Epidermal melanocyte (primary cell): ENCODE data around the gene LTBP4.
"Not testable (repeated sequence)": the region's sequence is repeated elsewhere in the genome, so short reads cannot be mapped to it uniquely, and the experiment has no call there.

ENCODE experiments used
- DNase-seq: peaks from one replicate; pipeline ENCODE4 v3.0.0; 2011; ENCODE audit warnings: low spot score; ENCODE audit not compliant: insufficient read length

The LTBP4 gene, protein sequence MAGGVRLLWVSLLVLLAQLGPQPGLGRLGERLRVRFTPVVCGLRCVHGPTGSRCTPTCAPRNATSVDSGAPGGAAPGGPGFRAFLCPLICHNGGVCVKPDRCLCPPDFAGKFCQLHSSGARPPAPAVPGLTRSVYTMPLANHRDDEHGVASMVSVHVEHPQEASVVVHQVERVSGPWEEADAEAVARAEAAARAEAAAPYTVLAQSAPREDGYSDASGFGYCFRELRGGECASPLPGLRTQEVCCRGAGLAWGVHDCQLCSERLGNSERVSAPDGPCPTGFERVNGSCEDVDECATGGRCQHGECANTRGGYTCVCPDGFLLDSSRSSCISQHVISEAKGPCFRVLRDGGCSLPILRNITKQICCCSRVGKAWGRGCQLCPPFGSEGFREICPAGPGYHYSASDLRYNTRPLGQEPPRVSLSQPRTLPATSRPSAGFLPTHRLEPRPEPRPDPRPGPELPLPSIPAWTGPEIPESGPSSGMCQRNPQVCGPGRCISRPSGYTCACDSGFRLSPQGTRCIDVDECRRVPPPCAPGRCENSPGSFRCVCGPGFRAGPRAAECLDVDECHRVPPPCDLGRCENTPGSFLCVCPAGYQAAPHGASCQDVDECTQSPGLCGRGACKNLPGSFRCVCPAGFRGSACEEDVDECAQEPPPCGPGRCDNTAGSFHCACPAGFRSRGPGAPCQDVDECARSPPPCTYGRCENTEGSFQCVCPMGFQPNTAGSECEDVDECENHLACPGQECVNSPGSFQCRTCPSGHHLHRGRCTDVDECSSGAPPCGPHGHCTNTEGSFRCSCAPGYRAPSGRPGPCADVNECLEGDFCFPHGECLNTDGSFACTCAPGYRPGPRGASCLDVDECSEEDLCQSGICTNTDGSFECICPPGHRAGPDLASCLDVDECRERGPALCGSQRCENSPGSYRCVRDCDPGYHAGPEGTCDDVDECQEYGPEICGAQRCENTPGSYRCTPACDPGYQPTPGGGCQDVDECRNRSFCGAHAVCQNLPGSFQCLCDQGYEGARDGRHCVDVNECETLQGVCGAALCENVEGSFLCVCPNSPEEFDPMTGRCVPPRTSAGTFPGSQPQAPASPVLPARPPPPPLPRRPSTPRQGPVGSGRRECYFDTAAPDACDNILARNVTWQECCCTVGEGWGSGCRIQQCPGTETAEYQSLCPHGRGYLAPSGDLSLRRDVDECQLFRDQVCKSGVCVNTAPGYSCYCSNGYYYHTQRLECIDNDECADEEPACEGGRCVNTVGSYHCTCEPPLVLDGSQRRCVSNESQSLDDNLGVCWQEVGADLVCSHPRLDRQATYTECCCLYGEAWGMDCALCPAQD (N-terminal part only)

DNA sequence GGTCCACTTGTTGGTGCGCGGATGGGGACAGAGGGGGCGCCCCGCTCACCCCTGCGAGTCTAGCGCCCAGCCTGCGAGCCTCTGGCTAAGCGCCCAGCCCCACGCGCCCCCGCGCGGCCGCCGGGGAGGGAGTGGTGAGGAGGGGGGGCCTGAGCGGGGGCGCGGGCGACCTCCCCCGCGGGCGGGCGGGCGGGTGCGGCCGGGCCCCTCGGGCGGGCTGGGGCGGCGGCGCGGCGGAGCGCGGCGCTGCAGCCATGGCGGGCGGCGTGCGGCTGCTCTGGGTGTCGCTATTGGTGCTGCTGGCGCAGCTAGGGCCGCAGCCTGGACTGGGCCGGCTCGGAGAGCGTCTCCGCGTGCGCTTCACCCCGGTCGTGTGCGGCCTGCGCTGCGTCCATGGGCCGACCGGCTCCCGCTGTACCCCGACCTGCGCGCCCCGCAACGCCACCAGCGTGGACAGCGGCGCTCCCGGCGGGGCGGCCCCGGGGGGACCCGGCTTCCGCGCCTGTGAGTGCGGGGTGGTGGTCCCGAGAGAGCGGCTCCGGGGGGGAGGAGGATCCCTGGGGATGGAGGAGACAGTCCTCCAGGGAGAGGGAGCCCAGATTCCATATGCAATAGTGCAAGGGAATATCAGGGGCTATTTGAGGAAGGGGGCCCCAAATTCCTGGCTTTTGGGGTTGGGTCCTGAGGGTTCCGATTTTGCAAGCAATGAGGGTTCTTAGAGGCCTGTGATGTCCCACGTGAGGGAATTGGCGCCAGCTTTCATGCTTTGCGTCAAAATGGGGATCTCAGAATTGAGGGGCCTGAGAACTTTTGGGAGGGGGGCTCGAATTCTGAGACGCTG lies at the start of gene LTBP4:
Gene LTBP4 (plus strand): TSS at position 236 of the 841 bp plus-strand sequence. CDS start 19 bp downstream, at position 255.
- DNase-seq = no peak

DNA sequence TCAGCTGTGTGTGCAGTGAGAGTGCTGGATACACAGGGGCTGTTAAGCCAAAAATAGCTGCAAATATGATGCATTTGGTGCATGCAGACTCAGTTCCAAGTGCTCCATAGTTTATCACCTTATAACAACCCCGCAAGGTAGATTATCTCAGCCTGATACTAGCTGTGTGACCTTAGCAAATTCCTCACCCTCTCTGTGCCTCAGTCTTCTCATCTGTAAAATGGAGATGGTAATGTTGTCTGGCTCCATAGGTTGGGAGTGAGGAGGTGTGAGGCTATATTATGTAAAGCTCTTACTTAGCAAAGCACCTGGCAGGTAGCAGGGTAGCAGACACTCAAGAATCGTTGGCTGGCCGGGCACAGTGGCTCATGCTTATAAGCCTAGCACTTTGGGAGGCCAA lies 48.3 kb upstream of the LTBP4 start:
- no peak for DNase-seq

DNA sequence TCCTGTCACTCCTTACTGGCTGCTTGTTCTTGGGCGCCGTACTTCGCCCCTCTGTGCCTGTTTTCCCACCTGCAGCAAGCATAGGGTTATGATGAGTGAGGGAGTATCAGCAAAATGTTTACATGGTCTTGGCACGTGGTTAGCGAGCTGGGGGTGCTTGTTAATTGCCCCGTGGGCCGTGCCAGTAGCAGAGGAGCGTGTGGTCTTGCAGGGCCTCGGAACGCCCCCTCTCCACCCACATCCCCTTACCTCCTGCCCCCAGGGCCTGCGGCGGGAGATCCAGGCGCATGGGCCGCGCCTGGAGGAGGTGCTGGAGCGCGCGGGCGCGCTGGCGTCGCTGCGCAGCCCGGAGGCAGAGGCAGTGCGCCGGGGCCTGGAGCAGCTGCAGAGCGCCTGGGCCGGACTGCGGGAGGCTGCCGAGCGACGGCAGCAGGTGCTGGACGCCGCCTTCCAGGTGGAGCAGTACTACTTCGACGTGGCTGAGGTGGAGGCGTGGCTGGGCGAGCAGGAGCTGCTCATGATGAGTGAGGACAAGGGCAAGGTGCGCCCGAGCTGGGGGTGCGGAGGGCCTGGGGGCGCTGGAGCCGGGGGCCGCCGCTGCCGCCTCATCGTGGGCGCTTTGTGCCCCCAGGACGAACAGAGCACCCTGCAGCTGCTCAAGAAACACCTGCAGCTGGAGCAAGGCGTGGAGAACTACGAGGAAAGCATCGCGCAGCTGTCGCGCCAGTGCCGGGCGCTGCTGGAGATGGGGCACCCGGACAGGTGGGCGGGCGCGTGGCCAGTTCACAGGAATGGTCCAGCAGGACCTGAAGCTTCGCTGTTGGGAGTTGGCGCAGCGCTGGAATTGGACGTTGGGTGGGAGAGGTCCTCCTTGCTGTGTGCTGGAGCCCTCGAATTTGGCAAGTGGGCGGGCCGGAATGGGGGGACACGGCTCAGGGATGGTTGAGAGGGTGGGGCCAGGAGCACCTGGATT lies 47.0 kb upstream of the LTBP4 start:
- peak; percentile 5 for DNase-seq

- peak; percentile 1 for DNase-seq
Measured at GRCh38 chr19:40555978-40556689, 45.0 kb upstream of the LTBP4 start.

GRCh38 chr19:40556953-40557530 lies 44.1 kb upstream of the LTBP4 start:
- peak; percentile 6 for DNase-seq

DNA sequence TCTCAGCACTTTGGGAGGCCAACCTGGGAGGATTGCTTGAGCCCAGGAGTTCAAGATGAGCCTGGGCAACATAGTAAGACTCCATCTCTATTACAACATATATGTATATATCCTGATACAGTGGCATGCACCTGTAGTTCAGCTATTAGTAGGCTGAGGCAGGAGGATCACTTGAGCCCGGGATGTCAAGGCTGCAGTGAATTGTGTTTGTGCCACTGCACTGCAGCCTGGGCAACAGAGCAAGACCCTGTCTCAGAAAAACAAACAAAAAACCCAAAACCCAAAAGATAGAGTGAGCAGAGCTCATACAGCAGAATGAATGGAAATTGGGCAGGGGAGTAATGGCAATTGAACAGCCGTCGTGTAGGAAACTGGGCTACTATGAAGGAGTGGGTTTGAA lies 41.8 kb upstream of the LTBP4 start:
- DNase-seq = no peak

DNA sequence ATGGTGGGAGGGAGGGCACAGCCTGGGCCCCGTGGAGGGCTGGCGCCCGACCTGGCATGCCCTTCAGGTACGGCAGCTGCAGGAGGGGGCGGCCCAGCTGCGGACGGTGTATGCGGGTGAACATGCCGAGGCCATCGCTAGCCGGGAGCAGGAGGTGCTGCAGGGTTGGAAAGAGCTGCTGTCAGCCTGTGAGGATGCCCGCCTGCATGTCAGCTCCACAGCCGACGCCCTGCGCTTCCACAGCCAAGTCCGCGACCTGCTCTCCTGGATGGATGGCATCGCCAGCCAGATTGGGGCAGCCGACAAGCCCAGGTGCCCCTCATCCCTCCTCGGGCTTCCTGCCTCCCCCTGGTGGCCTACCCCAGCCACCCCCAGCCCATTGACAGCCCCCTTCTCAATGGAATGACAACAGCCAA lies 41.1 kb upstream of the LTBP4 start:
- peak; percentile 8 for DNase-seq

GRCh38 chr19:40561947-40562346 lies 39.2 kb upstream of the LTBP4 start:
- DNase-seq = peak; percentile 5

DNA sequence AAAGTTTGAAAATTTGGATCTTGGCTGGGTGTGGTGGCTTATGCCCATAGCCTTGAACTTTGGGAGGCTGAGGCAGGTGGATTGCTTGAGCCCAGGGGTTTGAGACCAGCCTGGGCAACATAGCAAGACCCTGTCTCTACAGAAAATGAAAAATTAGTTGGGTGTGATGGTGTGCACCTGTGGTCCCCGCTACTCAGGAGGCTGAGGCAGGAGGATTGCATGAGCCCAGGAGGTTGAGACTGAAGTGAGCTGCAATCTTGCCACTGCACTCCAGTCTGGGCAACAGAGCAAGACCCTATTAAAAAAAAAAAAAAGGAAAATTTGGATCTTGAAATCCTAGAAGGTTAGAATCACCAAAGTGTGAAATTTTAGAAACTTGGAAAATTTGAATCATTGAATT lies 36.6 kb upstream of the LTBP4 start:
- DNase-seq = not testable (repeated sequence)

DNA sequence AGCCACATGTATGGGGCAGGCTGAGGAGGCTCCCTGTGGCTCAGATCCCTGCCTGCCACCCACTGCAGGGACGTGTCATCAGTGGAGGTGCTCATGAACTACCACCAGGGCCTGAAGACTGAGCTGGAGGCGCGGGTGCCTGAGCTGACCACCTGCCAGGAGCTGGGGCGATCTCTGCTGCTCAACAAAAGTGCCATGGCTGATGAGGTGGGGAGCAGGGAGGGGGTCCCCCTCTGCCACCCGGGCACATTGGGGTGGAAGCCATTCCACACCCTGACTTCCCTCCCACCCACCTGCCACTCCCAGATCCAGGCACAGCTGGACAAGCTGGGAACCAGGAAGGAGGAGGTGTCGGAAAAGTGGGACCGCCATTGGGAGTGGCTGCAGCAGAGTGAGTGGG lies 35.8 kb upstream of the LTBP4 start:
- DNase-seq = peak; percentile 10

GRCh38 chr19:40565910-40566495 lies 35.2 kb upstream of the LTBP4 start:
- peak; percentile 5 for DNase-seq

DNA sequence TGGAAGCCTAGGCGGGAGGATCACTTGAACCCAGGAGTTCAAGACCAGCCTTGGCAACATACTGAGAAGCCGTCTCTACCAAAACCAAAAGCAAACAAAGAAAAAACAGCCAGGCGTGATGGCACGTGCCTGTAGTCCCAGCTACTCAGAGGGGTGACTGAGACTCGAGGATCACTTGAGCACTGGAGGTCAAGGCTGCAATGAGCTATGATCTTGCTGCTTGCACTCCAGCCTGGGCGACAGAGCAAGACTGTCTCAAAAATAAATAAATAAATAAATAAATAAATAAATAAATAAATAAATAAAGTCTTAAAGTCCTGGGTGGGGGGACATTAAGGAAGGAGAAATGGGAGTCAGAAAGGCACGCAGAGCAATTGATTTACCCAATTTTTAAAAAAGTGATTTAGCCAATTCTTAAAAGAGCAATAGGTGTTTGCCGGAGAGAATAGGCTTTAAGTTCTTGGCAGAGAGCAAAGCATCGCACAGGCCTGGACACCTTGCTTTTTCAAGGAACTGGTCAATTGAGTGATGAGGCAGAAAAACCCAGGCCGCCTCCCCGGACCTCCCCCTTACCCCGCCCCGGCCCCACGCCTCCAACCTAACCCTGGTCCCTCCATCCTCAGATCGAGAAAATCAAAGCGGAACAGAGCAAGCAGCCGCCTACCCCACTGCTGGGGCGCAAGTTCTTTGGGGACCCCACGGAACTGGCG lies 34.0 kb upstream of the LTBP4 start:
- peak; percentile 14 for DNase-seq

GRCh38 chr19:40567750-40568494 lies 33.2 kb upstream of the LTBP4 start:
- peak; percentile 20 for DNase-seq

DNA sequence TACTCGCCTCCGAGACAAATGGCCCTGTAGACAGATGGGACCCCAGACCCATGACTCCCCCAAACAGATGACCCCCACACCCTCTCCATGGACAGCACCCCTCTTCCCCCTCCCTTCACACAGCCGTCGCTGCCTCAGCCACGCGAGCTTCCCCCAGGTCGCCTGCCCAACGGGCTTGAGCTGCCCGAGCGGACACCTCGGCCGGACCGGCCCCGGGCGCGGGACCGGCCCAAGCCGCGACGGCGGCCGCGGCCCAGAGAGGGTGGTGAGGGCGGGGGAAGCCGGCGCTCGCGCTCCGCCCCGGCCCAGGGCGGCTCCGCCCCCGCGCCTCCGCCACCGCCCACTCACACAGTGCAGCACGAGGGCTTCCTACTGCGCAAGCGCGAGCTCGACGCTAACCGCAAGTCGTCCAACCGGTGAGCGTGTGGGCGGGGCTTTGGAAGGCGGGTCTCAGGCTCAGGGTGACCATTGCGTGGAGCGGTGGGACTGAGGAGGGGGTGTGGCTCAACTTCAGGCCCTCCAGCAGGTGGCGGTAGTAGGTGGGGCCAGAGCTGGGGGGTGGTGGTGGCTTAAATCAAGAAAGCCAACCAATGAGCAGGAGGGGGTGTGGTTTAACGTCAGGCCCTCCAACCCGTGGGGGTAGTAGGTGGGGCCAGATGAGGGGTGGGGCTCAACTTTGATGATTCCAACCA lies 30.7 kb upstream of the LTBP4 start:
- DNase-seq = peak; percentile 99

- DNase-seq = no peak
Measured at GRCh38 chr19:40571005-40571318, 30.2 kb upstream of the LTBP4 start.

- peak; percentile 6 for DNase-seq
Measured at GRCh38 chr19:40571831-40572495, 29.2 kb upstream of the LTBP4 start.
